Endodermal cell (in vitro differentiated cells): Measurements from ENCODE around the gene ADAMTS13. TPM values are rescaled to one million over a fixed set of nuclear protein-coding genes. Genes with fewer than 3 reads are reported as not detected.

Experiments
- DNase-seq: peaks from one replicate; pipeline ENCODE4 v3.0.0-alpha.2; 2017
- H3K27ac ChIP-seq: 2 replicates; pipeline ENCODE4 v1.5.1; 2013; ENCODE audit warnings: mild to moderate bottlenecking, low read depth, low read length, moderate library complexity
- H3K27me3 ChIP-seq: 2 replicates; pipeline ENCODE4 v1.6.1; 2013; ENCODE audit warnings: mild to moderate bottlenecking, low read length, moderate library complexity; ENCODE audit not compliant: insufficient read depth, control insufficient read depth, poor library complexity, severe bottlenecking
- H3K36me3 ChIP-seq: 2 replicates; pipeline ENCODE4 v1.7.0; 2013; ENCODE audit warnings: mild to moderate bottlenecking, low read length, moderate library complexity; ENCODE audit not compliant: control insufficient read depth, insufficient read depth
- H3K4me1 ChIP-seq: one replicate; pipeline ENCODE4 v1.7.0; 2013; ENCODE audit warnings: low read length; ENCODE audit not compliant: control insufficient read depth, insufficient read depth
- H3K4me3 ChIP-seq: 2 replicates; pipeline ENCODE4 v1.5.1; 2013; ENCODE audit warnings: mild to moderate bottlenecking, low read length, moderate library complexity
- H3K9ac ChIP-seq: 2 replicates; pipeline ENCODE4 v1.6.1; 2013; ENCODE audit warnings: mild to moderate bottlenecking, low read length, moderate library complexity; ENCODE audit not compliant: poor library complexity, severe bottlenecking; ENCODE audit errors: extremely low read depth
- H3K9me3 ChIP-seq: 2 replicates; pipeline ENCODE4 v1.6.1; 2013; ENCODE audit warnings: mild to moderate bottlenecking, low read length, moderate library complexity; ENCODE audit not compliant: control insufficient read depth
- H3K27ac Mint-ChIP-seq: 2 replicates; pipeline ENCODE4 v1.8.0; 2020; ENCODE audit warnings: mixed read lengths
- H3K27me3 Mint-ChIP-seq: 2 replicates; pipeline ENCODE4 v1.8.0; 2021; ENCODE audit warnings: mild to moderate bottlenecking, mixed read lengths; ENCODE audit not compliant: insufficient read depth
- H3K36me3 Mint-ChIP-seq: 2 replicates; pipeline ENCODE4 v1.8.0; 2020; ENCODE audit warnings: low read depth, mixed read lengths
- H3K4me1 Mint-ChIP-seq: 2 replicates; pipeline ENCODE4 v1.8.0; 2020; ENCODE audit warnings: mixed read lengths
- H3K4me3 Mint-ChIP-seq: 2 replicates; pipeline ENCODE4 v1.8.0; 2020; ENCODE audit warnings: mild to moderate bottlenecking, moderate library complexity, mixed read lengths
- H3K9me3 Mint-ChIP-seq: 2 replicates; pipeline ENCODE4 v1.8.0; 2020; ENCODE audit warnings: mild to moderate bottlenecking, mixed read lengths
- CTCF ChIP-seq: fragments of 200-600 bp; sonication (generic); conservative IDR thresholded peaks from 2 replicates; pipeline ENCODE4 v1.5.0; 2021; ENCODE audit warnings: antibody characterized with exemption, mild to moderate bottlenecking
- WGBS, 2 experiments: methylation state at CpG; one replicate each; pipeline versions ENCODE4 v1.1.5 to v1.1.7; 2013; ENCODE audit warnings: missing lambda C conversion rate in 2 of 2, mixed read lengths in 1 of 2; ENCODE audit not compliant: insufficient coverage in 1 of 2, insufficient read length in 1 of 2; 5-methylcytosine and 5-hydroxymethylcytosine counted together
- total RNA-seq, 2 donors: library from RNA; stranded (reverse); fragmentation: NEBNext Ultra II Directional in 1 of 2; extraction: Animal tissue kit (Norgen Biotek cat#: 25700) in 1 of 2; gene quantifications; 2 replicates in 1 of 2; 3 replicates in 1 of 2; pipeline ENCODE4 v1.2.1, GENCODE V29; 2021

Gene ADAMTS13
- total RNA-seq, 2 donors from 2014 or later: 13.5 to 21.7 TPM

- Mint-ChIP-seq H3K4me3 (no peak overlapping the region), H3K27ac (no peak overlapping the region), H3K27me3 (no peaks in the 10 kb centered on the region), H3K36me3 (no peaks in the 10 kb centered on the region), H3K9me3 (peaks cover 27% of the 10 kb centered on the region), H3K4me1 (peaks cover 8% of the 10 kb centered on the region)
- DNase-seq: no peak
- peaks cover 15% of the 10 kb centered on the region for H3K9me3 ChIP-seq
- TF ChIP-seq CTCF: no peak
- H3K4me1 ChIP-seq: peaks cover 5% of the 10 kb centered on the region
- no peaks in the 10 kb centered on the region for H3K27me3 ChIP-seq
- no peaks in the 10 kb centered on the region for H3K36me3 ChIP-seq
- H3K9ac ChIP-seq: no peak overlapping the region
- H3K4me3 ChIP-seq: no peak overlapping the region
- 87 to 92% methylated on average over 14 to 23 of the region's 23 CpGs for WGBS, 2 experiments
- H3K27ac ChIP-seq: no peak overlapping the region
Measured at GRCh38 chr9:133505901-133506652, 83.9 kb downstream of the ADAMTS13 start.

- Mint-ChIP-seq H3K36me3 (no peaks in the 10 kb centered on the region), H3K4me3 (no peak overlapping the region), H3K9me3 (peaks cover 22% of the 10 kb centered on the region), H3K27me3 (no peaks in the 10 kb centered on the region), H3K4me1 (peaks cover 8% of the 10 kb centered on the region), H3K27ac (no peak overlapping the region)
- H3K9ac ChIP-seq: no peak overlapping the region
- no peak for DNase-seq
- H3K27ac ChIP-seq: no peak overlapping the region
- H3K27me3 ChIP-seq: no peaks in the 10 kb centered on the region
- TF ChIP-seq CTCF: no peak
- H3K9me3 ChIP-seq: peaks cover 13% of the 10 kb centered on the region
- no peak overlapping the region for H3K4me3 ChIP-seq
- H3K36me3 ChIP-seq: no peaks in the 10 kb centered on the region
- H3K4me1 ChIP-seq: peaks cover 5% of the 10 kb centered on the region
- WGBS, 2 experiments: 91 to 96% methylated on average over 9 to 18 of the region's 18 CpGs
Measured at GRCh38 chr9:133506653-133507038, 84.5 kb downstream of the ADAMTS13 start.

GRCh38 chr9:133507246-133507965, 85.2 kb downstream of the ADAMTS13 start:
- DNase-seq: no peak
- TF ChIP-seq CTCF: no peak
- peaks cover 15% of the 10 kb centered on the region for H3K9me3 Mint-ChIP-seq
- H3K36me3 Mint-ChIP-seq: no peaks in the 10 kb centered on the region
- no peak overlapping the region for H3K27ac Mint-ChIP-seq
- no peak overlapping the region for H3K9ac ChIP-seq
- no peak overlapping the region for H3K4me3 Mint-ChIP-seq
- no peaks in the 10 kb centered on the region for H3K36me3 ChIP-seq
- H3K4me3 ChIP-seq: no peak overlapping the region
- H3K4me1 ChIP-seq: peaks cover 5% of the 10 kb centered on the region
- peaks cover 5% of the 10 kb centered on the region for H3K9me3 ChIP-seq
- peaks cover 8% of the 10 kb centered on the region for H3K4me1 Mint-ChIP-seq
- 90 to 92% methylated on average over 17 to 24 of the region's 24 CpGs for WGBS, 2 experiments
- no peaks in the 10 kb centered on the region for H3K27me3 ChIP-seq
- no peak overlapping the region for H3K27ac ChIP-seq
- no peaks in the 10 kb centered on the region for H3K27me3 Mint-ChIP-seq
